Pancreas (tissue), 8 donors: Measurements from ENCODE around the gene RIPOR2. TPM values are rescaled to one million over a fixed set of nuclear protein-coding genes. Genes with fewer than 3 reads are reported as not detected.

Experiments used
- polyA plus RNA-seq, 2 donors: library from polyadenylated mRNA; stranded (reverse); fragments of 200-250 nt; gene quantifications; one replicate each; pipeline ENCODE4 v1.2.3, GENCODE V29; 2013
- total RNA-seq, 6 donors: library from RNA; stranded (reverse); fragmentation: NEBNext Ultra II Directional in 4 of 6; extraction: Animal tissue kit (Norgen Biotek cat#: 25700) in 4 of 6; gene quantifications; one replicate each; pipeline versions ENCODE4 v1.2.1 to v1.2.4, GENCODE V29; 2021 to 2023
- donor health status: healthy with polysubstance abuse.
- donor health status: DM: no; HTN: no; CAD: no; lungs with moderate emphysema.
- donor health status: DM: no; HTN: no; CAD: no.
- donor health status: Bipolar disorder and iron deficiency.
- donor health status: DM: yes; HTN: yes; CAD: no.
- donor health status: DM: no; HTN: no; CAD: no.
- donor health status: DM: no; HTN: no; CAD: no.
- donor health status: DM: yes; HTN: yes; CAD: no.

The RIPOR2 gene
- total and polyA plus RNA-seq, 8 donors, result 0.28 to 3.7 (median 1.00) TPM

Other genes starting within 250 kb of the RIPOR2 start
- gene C6orf62, start 216.8 kb downstream of the RIPOR2 start, total RNA-seq, result 10 to 100 TPM; 33.7 to 85.6 (median 53.2) TPM
- 10 to 100 TPM; 45.7 to 52.4 TPM for gene C6orf62, start 216.8 kb downstream of the RIPOR2 start, polyA plus RNA-seq
- 10 to 100 TPM; 36.5 to 69.4 (median 50.3) TPM for gene GMNN, start 161.0 kb downstream of the RIPOR2 start, total RNA-seq
- gene GMNN, start 161.0 kb downstream of the RIPOR2 start, polyA plus RNA-seq, result 10 to 100 TPM; 44.4 to 57.0 TPM
- gene ARMH2, start 137.0 kb downstream of the RIPOR2 start, total RNA-seq, result not detected
- gene ARMH2, start 137.0 kb downstream of the RIPOR2 start, polyA plus RNA-seq, result not detected